ENCODE results near the gene AP4S1.
"Not testable (repeated sequence)": the region's sequence is repeated elsewhere in the genome, so short reads cannot be mapped to it uniquely, and the experiment has no call there.

AP4S1 gene

DNA sequence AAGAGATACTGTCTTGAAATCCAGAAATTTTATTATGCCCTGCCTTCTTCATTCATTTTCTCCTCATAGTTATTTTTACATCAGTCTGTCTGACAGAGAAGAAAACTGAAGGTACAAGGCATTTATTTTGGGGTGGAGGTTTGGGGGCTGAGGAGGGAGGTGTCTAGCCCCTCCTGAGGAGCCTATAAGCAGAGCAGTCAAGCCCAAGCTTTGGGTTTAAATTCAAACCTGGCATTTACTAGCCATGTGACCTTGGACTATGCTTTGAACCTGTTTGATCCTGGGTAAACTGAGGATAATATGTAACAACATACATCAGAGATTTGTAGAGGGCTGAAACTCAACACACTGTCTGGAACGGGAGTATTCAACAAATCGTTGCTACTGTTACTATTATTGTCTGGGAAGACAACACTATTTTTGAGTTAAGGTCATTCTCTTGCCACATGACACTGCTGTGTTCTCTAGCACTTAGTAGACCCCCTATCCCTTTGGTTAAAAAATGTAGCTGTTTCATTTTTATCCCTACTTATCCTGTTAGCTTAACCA lies 66.8 kb downstream of the AP4S1 start (continued):
- TF ChIP-seq, protein P1, sequence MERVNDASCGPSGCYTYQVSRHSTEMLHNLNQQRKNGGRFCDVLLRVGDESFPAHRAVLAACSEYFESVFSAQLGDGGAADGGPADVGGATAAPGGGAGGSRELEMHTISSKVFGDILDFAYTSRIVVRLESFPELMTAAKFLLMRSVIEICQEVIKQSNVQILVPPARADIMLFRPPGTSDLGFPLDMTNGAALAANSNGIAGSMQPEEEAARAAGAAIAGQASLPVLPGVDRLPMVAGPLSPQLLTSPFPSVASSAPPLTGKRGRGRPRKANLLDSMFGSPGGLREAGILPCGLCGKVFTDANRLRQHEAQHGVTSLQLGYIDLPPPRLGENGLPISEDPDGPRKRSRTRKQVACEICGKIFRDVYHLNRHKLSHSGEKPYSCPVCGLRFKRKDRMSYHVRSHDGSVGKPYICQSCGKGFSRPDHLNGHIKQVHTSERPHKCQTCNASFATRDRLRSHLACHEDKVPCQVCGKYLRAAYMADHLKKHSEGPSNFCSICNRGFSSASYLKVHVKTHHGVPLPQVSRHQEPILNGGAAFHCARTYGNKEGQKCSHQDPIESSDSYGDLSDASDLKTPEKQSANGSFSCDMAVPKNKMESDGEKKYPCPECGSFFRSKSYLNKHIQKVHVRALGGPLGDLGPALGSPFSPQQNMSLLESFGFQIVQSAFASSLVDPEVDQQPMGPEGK (tag by site-specific recombination; IDR thresholded peaks at IDR 0.05) = no peak
- TF ChIP-seq, protein P2, sequence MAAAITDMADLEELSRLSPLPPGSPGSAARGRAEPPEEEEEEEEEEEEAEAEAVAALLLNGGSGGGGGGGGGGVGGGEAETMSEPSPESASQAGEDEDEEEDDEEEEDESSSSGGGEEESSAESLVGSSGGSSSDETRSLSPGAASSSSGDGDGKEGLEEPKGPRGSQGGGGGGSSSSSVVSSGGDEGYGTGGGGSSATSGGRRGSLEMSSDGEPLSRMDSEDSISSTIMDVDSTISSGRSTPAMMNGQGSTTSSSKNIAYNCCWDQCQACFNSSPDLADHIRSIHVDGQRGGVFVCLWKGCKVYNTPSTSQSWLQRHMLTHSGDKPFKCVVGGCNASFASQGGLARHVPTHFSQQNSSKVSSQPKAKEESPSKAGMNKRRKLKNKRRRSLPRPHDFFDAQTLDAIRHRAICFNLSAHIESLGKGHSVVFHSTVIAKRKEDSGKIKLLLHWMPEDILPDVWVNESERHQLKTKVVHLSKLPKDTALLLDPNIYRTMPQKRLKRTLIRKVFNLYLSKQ (tag by site-specific recombination; IDR thresholded peaks at IDR 0.05; ENCODE audit: borderline replicate concordance) = no peak
- no peak for TF ChIP-seq YY1 (tag by site-specific recombination; IDR thresholded peaks at IDR 0.05)
- TF ChIP-seq ZNF302 (tag by site-specific recombination; IDR thresholded peaks at IDR 0.05; ENCODE audit: low read depth) = no peak

DNA sequence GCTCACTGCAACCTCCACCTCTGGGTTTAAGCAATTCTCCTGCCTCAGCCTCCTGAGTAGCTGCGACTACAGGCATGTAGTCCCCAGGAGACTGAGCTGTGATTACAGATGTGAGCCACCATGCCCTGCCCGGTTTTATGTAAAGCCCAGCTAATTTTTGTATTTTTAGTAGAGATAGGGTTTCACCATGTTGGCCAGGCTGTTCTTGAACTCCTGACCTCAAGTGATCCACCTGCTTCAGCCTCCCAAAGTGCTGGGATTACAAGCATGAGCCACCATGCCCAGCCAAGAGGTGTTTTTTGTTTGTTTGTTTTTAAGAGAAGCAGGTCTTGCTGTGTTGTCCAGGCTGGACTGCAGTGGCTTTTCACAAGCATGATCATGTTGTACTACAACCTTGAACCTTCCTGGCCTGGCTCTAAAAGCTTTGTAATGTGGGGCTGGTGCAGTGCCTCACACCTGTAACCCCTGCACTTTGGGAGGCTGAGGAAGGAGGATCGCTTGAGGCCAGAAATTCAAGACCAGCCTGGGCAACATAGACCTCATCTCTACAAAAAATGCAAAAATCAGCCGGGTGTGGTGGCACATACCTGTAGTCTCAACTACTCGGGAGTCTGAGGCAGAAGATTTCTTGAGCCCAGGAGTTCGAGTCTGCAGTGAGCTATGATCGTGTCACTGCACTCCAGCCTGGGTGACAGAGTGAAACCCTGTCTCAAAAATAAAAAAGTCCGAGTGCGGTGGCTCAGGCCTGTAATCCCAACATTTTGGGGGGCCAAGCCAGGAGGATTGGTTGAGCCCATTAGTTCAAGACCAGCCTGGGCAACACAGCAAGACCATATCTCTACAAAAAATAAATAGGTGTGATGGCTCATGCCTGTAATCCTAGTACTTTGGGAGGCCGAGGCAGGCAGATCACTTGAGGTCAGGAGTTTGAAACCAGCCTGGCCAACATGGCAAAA lies 68.7 kb downstream of the AP4S1 start:
- Histone ChIP-seq H3K36me3 (ENCODE audit: control insufficient read depth in 2 of 2, insufficient read depth in 1 of 2, low read length in 2 of 2) (peaks cover 6 to 23% of the 10 kb centered on the region in 2 experiments), H3K4me1 (ENCODE audit: control insufficient read depth, insufficient read depth, low read length) (peaks cover 16% of the 10 kb centered on the region)
- H3K27ac ChIP-seq (ENCODE audit: extremely low read depth, low read depth, low read length); H3K9me3 ChIP-seq (ENCODE audit: control insufficient read depth, insufficient read depth, low read depth, low read length); CTCF ChIA-PET; POLR2A ChIA-PET; H3K4me3 ChIP-seq (ENCODE audit: low read depth, low read length): not testable (repeated sequence)
- TF ChIP-seq, protein P3, sequence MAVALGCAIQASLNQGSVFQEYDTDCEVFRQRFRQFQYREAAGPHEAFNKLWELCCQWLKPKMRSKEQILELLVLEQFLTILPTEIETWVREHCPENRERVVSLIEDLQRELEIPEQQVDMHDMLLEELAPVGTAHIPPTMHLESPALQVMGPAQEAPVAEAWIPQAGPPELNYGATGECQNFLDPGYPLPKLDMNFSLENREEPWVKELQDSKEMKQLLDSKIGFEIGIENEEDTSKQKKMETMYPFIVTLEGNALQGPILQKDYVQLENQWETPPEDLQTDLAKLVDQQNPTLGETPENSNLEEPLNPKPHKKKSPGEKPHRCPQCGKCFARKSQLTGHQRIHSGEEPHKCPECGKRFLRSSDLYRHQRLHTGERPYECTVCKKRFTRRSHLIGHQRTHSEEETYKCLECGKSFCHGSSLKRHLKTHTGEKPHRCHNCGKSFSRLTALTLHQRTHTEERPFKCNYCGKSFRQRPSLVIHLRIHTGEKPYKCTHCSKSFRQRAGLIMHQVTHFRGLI (tag by site-specific recombination; IDR thresholded peaks at IDR 0.05) = peak; percentile 88

DNA sequence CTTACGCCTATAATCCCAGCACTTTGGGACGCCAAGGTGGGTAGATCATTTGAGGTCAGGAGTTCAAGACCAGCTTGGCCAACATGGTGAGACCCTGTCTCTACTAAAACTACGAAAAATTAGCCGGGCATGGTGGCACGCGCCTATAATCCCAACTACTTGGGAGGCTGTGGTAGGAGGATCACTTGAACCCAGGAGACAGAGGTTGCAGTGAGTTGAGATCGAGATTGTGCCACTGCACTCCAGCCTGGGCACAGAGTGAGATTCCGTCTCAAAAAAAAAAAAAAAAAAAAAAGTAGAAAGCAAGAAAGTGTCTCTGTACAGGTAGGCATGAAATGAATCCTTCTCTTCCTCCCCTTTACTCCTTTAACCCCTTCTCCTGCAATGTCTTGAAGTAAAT lies 70.4 kb downstream of the AP4S1 start:
- POLR2A ChIA-PET; CTCF ChIA-PET; H3K9me3 ChIP-seq (ENCODE audit: control insufficient read depth, insufficient read depth, low read depth, low read length); H3K4me3 ChIP-seq (ENCODE audit: low read depth, low read length); H3K27ac ChIP-seq (ENCODE audit: extremely low read depth, low read depth, low read length): not testable (repeated sequence)
- H3K36me3 ChIP-seq (ENCODE audit: control insufficient read depth in 2 of 2, insufficient read depth in 1 of 2, low read length in 2 of 2) = peaks cover 23 to 39% of the 10 kb centered on the region in 2 experiments
- peaks cover 16% of the 10 kb centered on the region for H3K4me1 ChIP-seq (ENCODE audit: control insufficient read depth, insufficient read depth, low read length)

DNA sequence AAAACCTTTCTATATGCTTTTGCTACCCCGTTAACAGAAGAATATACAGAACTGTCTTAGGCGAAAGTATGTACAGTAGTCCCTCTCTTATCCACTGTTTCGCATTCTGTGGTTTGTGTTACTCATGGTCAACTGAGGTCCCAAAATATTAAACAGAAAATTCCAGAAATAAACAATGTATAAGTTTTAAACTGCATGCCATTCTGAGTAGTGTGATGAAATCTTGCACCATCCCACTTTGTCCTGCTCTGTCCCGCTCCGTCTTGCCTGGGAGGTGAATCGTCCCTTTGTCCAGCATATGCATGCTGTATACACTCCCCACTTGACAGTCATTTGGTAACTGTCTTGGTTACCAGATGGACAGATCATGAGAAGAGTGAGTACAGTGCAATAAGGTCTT lies 70.8 kb downstream of the AP4S1 start:
- TF ChIP-seq ZNF530 (tag by site-specific recombination; IDR thresholded peaks at IDR 0.05; ENCODE audit: low read depth) (no peak), ZNF248 (tag by site-specific recombination; IDR thresholded peaks at IDR 0.05) (no peak), FEZF1 (tag by site-specific recombination; IDR thresholded peaks at IDR 0.05) (no peak), ZFP3 (tag by site-specific recombination; IDR thresholded peaks at IDR 0.05; ENCODE audit: low read depth) (no peak), EGR2 (tag by site-specific recombination; IDR thresholded peaks at IDR 0.05; ENCODE audit: low read depth) (no peak), ZNF174 (tag by site-specific recombination; IDR thresholded peaks at IDR 0.05) (no peak), YY1 (tag by site-specific recombination; IDR thresholded peaks at IDR 0.05) (no peak), YY2 (tag by site-specific recombination; IDR thresholded peaks at IDR 0.05) (no peak), HOXC10 (CRISPR knock-in tag; IDR thresholded peaks at IDR 0.05) (no peak)
- TF ChIP-seq, protein P4, sequence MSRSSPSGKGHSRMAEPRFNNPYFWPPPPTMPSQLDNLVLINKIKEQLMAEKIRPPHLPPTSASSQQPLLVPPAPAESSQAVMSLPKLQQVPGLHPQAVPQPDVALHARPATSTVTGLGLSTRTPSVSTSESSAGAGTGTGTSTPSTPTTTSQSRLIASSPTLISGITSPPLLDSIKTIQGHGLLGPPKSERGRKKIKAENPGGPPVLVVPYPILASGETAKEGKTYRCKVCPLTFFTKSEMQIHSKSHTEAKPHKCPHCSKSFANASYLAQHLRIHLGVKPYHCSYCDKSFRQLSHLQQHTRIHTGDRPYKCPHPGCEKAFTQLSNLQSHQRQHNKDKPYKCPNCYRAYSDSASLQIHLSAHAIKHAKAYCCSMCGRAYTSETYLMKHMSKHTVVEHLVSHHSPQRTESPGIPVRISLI (tag by site-specific recombination; IDR thresholded peaks at IDR 0.05) = no peak

More for the DNA sequence above, 70.8 kb downstream of the AP4S1 start:
- no peak overlapping the region for H3K4me3 ChIP-seq (ENCODE audit: low read depth, low read length)
- H3K4me1 ChIP-seq (ENCODE audit: control insufficient read depth, insufficient read depth, low read length) = peaks cover 12% of the 10 kb centered on the region
- H3K27ac ChIP-seq (ENCODE audit: extremely low read depth, low read depth, low read length) = no peak overlapping the region
- ChIA-PET CTCF (no interaction called here), POLR2A (no interaction called here)
- peaks cover 24 to 44% of the 10 kb centered on the region in 2 experiments for H3K36me3 ChIP-seq (ENCODE audit: control insufficient read depth in 2 of 2, insufficient read depth in 1 of 2, low read length in 2 of 2)
- H3K9me3 ChIP-seq (ENCODE audit: control insufficient read depth, insufficient read depth, low read depth, low read length) = no peaks in the 10 kb centered on the region

Data from HEK293 (cell line).